Measurements from ENCODE around the gene OR52R1.

OR52R1 gene

DNA sequence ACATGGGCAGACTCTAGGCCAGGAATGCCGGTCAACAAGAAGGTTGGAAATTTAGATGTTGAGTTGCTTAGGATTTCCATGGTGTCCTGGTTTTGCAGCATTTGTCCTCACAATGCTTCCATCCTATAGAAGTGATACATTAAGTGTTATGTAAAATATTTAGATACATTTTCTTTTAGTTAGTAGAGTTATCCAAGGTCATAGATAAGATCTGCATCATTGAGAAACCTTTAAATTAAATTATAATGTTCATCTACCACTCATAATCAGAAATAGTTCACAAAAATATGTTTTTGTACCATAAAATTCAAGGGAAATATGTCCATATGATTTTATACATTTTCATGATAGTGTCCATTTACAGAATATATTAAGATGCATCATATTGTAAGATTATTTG is 34.3 kb downstream of the OR52R1 start, which contains the start of gene OR51F1:
Gene OR51F1, minus strand, starts transcription at position 101 of the 400 bp plus-strand sequence. Its CDS starts 0 bp downstream, at position 101.
- TF ChIP-seq, protein P1, sequence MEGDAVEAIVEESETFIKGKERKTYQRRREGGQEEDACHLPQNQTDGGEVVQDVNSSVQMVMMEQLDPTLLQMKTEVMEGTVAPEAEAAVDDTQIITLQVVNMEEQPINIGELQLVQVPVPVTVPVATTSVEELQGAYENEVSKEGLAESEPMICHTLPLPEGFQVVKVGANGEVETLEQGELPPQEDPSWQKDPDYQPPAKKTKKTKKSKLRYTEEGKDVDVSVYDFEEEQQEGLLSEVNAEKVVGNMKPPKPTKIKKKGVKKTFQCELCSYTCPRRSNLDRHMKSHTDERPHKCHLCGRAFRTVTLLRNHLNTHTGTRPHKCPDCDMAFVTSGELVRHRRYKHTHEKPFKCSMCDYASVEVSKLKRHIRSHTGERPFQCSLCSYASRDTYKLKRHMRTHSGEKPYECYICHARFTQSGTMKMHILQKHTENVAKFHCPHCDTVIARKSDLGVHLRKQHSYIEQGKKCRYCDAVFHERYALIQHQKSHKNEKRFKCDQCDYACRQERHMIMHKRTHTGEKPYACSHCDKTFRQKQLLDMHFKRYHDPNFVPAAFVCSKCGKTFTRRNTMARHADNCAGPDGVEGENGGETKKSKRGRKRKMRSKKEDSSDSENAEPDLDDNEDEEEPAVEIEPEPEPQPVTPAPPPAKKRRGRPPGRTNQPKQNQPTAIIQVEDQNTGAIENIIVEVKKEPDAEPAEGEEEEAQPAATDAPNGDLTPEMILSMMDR (IDR thresholded peaks at IDR 0.05), result no peak
- no peak for TF ChIP-seq ZFX (IDR thresholded peaks at IDR 0.05; ENCODE audit: borderline replicate concordance)
- H3K27ac ChIP-seq, result no peak within 1 kb of the TSS

DNA sequence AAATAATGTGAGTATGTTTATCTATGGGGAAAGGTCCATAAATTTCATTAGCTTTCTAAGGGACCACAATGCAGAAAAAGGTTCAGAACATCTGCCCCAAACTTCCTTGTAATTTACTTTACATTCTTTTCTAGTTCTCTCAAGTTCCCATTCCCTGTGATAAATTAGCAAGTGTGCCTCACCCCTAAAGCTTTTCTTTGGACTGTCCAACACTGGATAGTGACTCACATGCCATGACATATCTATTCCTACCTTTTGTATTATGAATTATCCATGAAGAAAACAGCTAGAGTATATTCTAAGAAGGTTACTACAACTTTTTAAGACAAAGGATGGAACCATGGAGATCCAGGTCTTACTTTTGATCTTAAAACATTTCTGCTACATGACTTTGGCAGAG is 36.1 kb downstream of the OR52R1 start:
- TF ChIP-seq ZFX (IDR thresholded peaks at IDR 0.05; ENCODE audit: borderline replicate concordance), result no peak
- TF ChIP-seq, protein P1 (IDR thresholded peaks at IDR 0.05), result no peak
- no peak overlapping the region for H3K27ac ChIP-seq

DNA sequence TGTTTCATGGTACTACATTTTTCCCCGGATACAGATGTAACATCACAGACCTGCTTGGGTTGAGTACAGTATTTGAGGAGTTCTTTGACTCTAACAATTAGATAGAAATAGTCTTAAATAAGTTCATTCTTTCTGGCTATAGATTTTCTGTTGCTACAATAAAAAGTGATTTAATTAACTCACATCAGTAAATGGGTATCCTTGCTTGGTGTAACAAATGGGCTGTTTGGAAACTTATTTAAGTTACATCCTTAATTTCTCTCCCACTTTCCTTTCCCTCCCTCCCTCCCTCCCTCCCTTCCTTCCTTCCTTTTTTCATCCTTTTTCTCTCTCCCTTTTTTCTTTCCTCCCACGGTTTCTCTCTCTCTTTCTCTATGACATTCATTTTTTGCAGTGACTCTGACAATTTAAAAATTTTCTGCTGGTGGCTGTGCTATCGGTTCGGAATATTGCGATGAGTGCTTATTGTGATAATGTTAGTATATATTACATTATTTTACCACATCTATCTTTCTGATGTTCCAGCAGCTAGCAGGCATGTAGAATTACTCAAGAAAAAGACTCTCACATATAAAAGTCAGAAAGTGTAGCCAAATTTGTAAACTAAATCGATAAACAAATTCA is 37.6 kb downstream of the OR52R1 start:
- TF ChIP-seq, protein P1 (IDR thresholded peaks at IDR 0.05), result no peak
- no peak for TF ChIP-seq ZFX (IDR thresholded peaks at IDR 0.05; ENCODE audit: borderline replicate concordance)
- H3K27ac ChIP-seq, result no peak overlapping the region

DNA sequence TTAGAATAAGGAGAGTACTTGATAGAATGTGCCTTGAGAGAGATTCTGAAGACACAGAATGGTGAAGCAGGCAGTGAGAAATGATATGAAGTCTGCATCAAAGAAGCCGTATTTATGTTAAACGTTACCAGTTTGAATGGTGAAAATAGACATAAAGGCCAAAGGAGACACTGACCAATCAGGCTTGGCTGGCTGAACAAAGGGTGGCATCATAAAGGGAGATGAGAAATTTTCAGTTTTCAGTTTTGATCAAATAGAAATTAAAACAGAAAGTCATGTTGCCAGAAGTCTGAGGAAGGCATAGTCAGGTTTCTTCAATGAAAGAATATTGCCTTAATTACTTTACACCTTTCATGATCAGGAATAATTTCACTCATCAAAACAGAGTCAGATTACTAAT is 41.1 kb downstream of the OR52R1 start:
- H3K27ac ChIP-seq, result no peak overlapping the region
- TF ChIP-seq, protein P1 (IDR thresholded peaks at IDR 0.05), result no peak
- no peak for TF ChIP-seq ZFX (IDR thresholded peaks at IDR 0.05; ENCODE audit: borderline replicate concordance)

Data from 22Rv1 (cell line).